HG02759 (cell line): Measurements from ENCODE around the gene SSBP3.

Source experiments
- ATAC-seq: cut with Tn5 transposase; IDR thresholded peaks from one replicate; pipeline ENCODE4 v1.9.1; 2021; ENCODE audit warnings: mild to moderate bottlenecking, moderate library complexity; ENCODE audit not compliant: unreplicated experiment

The SSBP3 gene

GRCh38 chr1:54272772-54273091 is 133.5 kb downstream of the SSBP3 start:
- ATAC-seq: no peak

- no peak for ATAC-seq
Observed at GRCh38 chr1:54272134-54272533, 134.1 kb downstream of the SSBP3 start.

GRCh38 chr1:54271341-54271740 is 134.9 kb downstream of the SSBP3 start:
- ATAC-seq: no peak

GRCh38 chr1:54270543-54270942 is 135.7 kb downstream of the SSBP3 start:
- no peak for ATAC-seq

DNA sequence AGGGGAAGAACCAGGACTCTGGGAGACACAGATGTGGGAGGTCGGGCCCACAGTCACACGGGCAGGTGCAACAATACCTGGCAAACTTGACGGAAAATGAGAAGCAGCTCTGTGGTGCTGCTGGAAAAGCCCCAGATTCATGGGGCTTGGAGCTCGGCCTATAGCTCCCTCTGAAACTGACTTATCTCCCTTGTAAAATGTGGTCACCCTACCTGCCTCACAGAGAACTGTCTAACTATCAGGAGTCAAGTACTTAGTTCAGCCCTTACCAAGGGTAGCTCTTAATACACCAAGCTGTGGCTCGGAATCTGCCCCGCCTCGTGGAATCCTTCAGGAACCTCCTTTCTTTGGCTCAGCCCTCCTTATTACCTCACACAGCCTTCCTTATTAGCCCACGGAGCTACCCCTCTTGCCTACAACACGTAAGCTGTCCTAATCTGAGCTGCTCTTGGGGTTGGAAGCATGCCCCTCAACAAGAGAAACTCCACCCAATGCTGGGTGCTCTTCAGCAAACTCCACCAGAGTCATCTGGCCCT is 137.4 kb downstream of the SSBP3 start:
- ATAC-seq: no peak

- ATAC-seq: no peak
Observed at GRCh38 chr1:54267815-54268761, 138.1 kb downstream of the SSBP3 start.

GRCh38 chr1:54266908-54267307 is 139.3 kb downstream of the SSBP3 start:
- no peak for ATAC-seq

GRCh38 chr1:54266195-54266594 is 140.0 kb downstream of the SSBP3 start:
- ATAC-seq: no peak

DNA sequence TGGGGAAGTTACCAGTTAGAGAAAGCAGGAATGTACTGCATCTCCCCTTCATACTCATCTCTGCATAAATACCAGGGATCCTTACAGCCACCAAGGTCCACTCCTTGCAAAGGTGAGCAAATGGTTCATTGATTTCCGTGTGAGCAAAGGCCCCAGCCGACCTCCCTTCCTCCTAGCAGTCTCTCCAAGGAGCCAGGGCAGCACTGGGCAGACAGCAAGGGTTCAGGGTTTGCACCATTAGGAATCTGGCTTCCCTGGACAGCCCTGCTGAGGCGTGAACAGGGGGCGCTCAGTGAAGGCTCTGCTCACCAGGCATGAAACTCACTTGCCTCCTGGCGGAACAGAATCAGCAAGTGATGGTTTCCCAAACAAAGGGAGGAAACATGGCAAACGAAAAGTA is 140.5 kb downstream of the SSBP3 start:
- no peak for ATAC-seq

DNA sequence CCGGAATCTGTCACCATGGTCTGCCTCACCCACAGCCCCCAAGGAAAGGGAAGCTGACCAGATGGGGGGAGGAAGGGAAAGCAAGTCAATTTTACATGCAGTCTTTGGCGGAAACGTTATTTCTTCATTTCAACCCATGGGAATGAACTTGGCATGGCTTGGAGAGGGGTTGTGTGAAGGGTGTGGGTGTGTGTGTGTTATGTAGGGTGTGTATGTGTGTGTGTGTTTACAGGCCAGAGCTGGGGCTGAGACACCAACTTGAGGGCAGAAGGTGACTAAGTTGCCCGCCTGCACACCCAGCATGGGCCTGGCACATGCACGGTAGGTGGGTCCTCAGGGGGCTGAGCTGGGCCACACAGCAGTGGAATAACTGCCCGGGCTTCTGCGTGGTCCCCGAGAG is 141.1 kb downstream of the SSBP3 start:
- no peak for ATAC-seq

GRCh38 chr1:54263601-54264226 is 142.5 kb downstream of the SSBP3 start:
- ATAC-seq: no peak

DNA sequence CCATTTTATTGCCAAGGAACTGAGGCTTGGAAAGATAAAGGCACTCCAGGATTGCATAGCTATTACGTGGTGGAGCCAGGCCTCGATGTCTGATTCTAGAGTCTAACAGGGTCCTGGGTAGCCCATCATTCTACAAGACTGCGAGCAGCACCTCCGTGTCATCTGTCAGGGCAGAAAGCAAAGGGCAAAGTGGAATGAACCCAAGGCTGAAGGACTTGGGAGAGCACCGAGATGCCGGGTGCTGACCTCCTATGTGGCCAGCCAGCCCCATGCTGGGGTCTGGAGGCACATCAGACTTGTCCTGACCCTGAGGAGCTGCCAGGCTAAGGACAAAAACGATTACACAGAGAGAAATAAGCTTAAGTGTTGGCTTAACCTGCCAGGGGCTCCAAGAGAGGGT is 143.9 kb downstream of the SSBP3 start:
- no peak for ATAC-seq

GRCh38 chr1:54260810-54261209 is 145.4 kb downstream of the SSBP3 start:
- no peak for ATAC-seq

DNA sequence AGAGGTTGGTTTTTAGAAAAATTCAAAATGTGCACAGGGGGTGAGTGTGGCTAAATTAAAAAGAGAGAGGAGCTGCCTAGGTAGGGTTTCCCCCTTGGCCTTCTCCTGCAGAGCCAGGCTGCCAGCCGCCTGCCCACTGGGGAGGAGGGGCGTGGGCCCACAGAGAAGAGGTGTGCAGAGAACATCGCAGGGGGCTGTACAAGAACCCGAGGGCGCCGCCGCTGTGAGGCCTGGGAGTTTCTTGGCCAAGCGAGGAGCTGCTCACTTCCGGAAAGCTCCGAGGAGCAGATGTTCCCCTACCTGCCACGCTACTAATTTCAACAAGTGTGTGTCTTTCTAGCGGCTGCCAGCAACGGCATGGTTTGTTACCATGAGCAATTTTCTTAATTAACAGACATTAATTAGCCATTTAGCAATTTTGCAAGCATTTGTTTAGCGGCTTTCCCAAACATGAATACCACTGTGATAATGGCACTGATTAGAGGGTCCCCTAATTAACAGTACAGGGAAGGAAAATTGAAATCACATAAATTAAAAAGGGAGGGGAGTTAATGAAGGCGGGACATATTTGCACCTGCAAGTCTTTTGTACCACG is 146.6 kb downstream of the SSBP3 start:
- ATAC-seq: no peak

DNA sequence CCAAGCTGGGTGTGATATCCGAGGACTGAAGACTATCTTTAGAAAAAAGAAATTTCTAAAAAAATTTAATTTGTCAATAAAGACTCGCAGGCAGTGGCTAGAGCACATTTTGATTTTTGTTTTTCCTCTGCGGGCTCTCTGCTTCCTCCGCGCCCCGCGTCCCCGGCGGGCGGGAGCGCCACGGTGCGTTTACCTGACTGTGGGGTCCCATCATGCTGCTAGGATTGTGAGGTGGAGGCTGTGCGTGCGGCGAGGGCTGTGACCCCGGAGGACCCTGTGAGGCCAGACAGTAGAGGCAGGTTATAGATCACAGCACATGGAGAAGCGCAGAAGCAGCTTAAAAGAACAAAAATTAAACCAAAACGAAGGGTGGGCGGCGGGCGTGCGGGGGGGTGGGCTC is 148.3 kb downstream of the SSBP3 start:
- ATAC-seq: no peak

- no peak for ATAC-seq
Observed at GRCh38 chr1:54257346-54257620, 148.9 kb downstream of the SSBP3 start.

DNA sequence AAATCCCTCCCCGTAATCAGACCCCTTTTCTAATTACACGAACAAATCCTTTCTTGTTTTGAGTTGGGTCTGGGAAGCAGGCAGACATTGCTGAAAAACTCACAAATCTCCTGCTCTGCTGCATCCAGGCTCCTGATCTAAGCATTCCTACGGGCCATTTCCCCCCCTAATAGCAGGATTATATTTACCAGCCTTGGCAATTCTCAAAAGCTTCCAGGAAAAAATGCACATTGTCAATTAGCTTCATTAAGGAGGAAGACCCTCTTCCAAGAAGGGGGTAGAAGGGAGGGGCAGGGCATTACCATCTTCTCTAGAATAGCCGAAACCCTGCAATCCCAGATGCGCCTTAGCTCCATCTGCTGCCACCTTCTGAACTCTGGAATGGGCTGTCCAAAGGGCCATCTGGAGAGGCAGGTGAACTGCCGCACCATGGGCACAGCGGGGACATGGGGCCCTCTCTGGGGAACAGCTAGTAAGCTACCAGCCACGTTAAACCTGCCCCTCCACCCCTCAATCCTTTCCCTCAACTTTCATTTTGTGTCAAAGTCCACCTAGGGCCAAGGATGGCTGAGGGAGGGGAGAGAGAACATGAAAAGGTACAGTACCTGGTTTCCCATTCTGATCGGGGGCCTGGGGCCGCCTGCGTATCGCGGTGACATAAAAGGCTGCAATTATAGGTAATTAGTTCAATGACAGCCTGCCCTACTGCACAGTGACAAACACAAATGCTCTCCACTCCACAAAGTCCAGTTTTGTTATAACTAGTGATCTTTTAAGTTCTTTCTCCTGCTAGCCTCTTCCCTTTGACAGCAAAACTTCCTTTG is 149.5 kb downstream of the SSBP3 start:
- no peak for ATAC-seq

DNA sequence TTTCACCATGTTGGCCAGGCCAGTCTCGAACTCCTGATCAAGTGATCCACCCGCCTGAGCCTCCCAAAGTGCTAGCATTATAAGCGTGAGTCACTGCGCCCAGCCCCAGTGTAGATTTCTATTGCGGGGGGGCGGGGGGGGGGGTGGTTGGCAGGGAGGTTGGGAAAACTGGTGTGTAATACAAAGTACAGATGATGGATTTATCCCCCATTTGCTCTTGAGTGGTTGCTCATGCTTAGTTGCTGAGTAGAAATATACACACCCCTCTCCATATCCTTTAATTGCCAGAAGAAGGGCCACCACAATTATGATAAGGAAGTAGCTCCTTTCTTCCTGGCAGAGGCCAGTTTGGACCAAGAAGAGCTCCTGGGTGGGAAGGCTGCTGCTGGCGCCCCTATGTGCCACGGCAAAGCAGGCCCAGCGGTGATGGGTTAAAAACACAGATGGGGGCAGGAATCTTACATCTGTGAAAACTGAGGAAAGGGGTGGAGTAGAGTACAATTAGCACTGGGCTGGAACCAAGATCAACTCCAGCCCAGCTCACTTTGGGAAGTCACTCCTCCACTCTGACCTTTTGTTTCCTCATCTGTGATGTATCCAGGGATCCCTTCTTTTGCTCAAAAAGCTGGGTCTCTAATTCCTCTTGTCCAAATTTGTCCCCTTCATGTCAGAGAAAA is 151.0 kb downstream of the SSBP3 start:
- no peak for ATAC-seq

DNA sequence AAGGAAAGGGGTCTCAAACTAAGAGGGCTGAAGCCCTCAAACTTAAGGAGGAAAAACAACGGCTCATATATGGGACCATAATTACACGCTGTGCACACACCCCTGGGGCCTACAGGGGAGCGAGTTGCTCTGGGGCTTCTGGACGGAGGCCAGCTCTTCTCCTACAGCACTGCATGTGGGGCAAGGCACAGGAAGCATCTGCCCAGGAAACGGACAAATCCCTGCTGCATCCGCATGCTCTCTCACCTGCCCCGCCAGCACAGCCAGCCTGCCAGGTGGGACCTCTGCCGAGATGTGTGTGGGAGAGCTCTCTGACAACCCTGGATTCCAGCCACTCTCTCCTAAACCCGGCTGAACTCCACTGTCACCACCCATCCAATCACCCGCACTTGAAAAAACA is 152.1 kb downstream of the SSBP3 start:
- no peak for ATAC-seq

DNA sequence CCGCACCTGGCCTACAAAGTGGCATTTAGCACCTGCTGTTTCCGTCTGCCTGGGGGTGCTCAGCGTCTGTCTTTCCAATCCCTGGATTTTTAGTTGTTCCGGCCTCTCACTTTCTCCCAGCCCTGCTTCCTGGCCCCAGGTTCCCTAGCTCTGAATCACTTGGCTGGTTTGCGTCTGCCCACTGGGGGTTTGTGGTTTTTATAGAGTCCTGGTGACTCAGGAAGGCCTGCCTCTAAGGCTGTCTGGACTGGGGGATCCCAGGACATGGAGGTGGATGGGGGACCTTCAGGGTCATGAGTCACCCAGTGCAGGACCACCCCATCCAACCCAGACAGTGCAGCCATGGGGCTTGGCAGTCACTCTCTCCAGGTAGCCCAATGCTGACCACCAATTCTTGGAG is 152.7 kb downstream of the SSBP3 start:
- no peak for ATAC-seq
